Measurements from ENCODE around the gene DNAJC22.
"Not testable (repeated sequence)": the region's sequence is repeated elsewhere in the genome, so short reads cannot be mapped to it uniquely, and the experiment has no call there.

DNAJC22 gene

GRCh38 chr12:49331380-49332222, 15.1 kb upstream of the DNAJC22 start:
- FAIRE-seq: peak; percentile 95

- no peak for FAIRE-seq
These were observed 14.2 kb upstream of the DNAJC22 start for GRCh38 chr12:49332441-49332861.

GRCh38 chr12:49332891-49333371, 13.8 kb upstream of the DNAJC22 start:
- FAIRE-seq: no peak

- FAIRE-seq: not testable (repeated sequence)
These were observed 12.9 kb upstream of the DNAJC22 start for GRCh38 chr12:49333778-49334177.

GRCh38 chr12:49334226-49334625, 12.5 kb upstream of the DNAJC22 start:
- FAIRE-seq: no peak

GRCh38 chr12:49334681-49335080, 12.0 kb upstream of the DNAJC22 start:
- FAIRE-seq: no peak

GRCh38 chr12:49335118-49335954, 11.4 kb upstream of the DNAJC22 start:
- FAIRE-seq: no peak

GRCh38 chr12:49335955-49336644, 10.6 kb upstream of the DNAJC22 start:
- no peak for FAIRE-seq

GRCh38 chr12:49336645-49337584, 9.8 kb upstream of the DNAJC22 start, which contains the start of gene C1QL4:
C1QL4 (minus strand) TSS chr12:49337188; CDS start chr12:49336477, 711 bp downstream.
- no peak for FAIRE-seq

GRCh38 chr12:49338830-49339463, 7.7 kb upstream of the DNAJC22 start:
- no peak for FAIRE-seq

GRCh38 chr12:49339464-49339861, 7.2 kb upstream of the DNAJC22 start:
- no peak for FAIRE-seq

GRCh38 chr12:49340095-49340870, 6.4 kb upstream of the DNAJC22 start:
- no peak for FAIRE-seq

GRCh38 chr12:49340971-49341776, 5.5 kb upstream of the DNAJC22 start:
- FAIRE-seq: peak; percentile 48

GRCh38 chr12:49341777-49342065, 5.0 kb upstream of the DNAJC22 start:
- no peak for FAIRE-seq

- peak; percentile 93 for FAIRE-seq
These were observed 4.4 kb upstream of the DNAJC22 start for GRCh38 chr12:49342066-49342913.

- FAIRE-seq: peak; percentile 21
These were observed 3.6 kb upstream of the DNAJC22 start for GRCh38 chr12:49342914-49343731.

- FAIRE-seq: no peak
These were observed 2.1 kb upstream of the DNAJC22 start for GRCh38 chr12:49344486-49345050.

All from G401.6 (cell line).